ENCODE measurements around the gene GUCY2D. TPM values are rescaled to one million over a fixed set of nuclear protein-coding genes. Genes with fewer than 3 reads are reported as not detected.

Gene GUCY2D
- total RNA-seq, 4 donors from 2014 or later = not detected

- H3K27me3 ChIP-seq = peaks cover 5% of the 10 kb centered on the region
- no peaks in the 10 kb centered on the region for H3K36me3 ChIP-seq
- no peak for ATAC-seq
- H3K4me1 ChIP-seq = no peaks in the 10 kb centered on the region
- no peak overlapping the region for H3K4me3 ChIP-seq
- no peak overlapping the region for H3K27ac ChIP-seq
- peaks cover 0 to 17% (median 0%) of the 10 kb centered on the region in 3 donors for H3K9me3 ChIP-seq
- TF ChIP-seq POLR2AphosphoS5 (IDR thresholded peaks at IDR 0.05) (no peak), POLR2A (IDR thresholded peaks at IDR 0.05) (no peak), CTCF (IDR thresholded peaks at IDR 0.05) (no peak), EP300 (IDR thresholded peaks at IDR 0.05) (no peak)
Measured at GRCh38 chr17:7974638-7975131, 27.7 kb upstream of the GUCY2D start.

DNA sequence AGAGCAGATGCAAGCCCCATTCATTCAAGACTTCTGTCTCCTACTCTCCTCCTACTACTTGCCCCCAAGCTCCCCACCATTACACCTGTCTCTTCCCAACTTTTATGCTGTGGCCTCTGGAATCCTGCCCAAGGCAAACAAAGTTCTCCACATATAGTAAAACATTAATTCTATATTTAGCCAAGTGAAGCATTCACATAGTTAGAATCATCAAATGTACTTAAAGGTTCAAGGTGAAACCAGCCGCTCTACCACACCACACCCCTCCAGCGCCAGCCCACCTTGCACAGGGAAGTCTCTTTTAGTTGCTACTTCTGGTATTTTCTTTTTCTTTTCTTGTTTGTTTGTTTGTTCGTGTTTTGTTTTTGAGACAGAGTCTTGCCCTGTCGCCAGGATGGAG, 25.4 kb upstream of the GUCY2D start:
- no peak for TF ChIP-seq CTCF (IDR thresholded peaks at IDR 0.05)
- no peak for TF ChIP-seq EP300 (IDR thresholded peaks at IDR 0.05)
- no peak for TF ChIP-seq POLR2A (IDR thresholded peaks at IDR 0.05)
- no peak for TF ChIP-seq POLR2AphosphoS5 (IDR thresholded peaks at IDR 0.05)
- peaks cover 0 to 17% (median 0%) of the 10 kb centered on the region in 3 donors for H3K9me3 ChIP-seq
- WGBS, 2 donors (ENCODE audit: low coverage in 1 of 2) = 93% methylated on average over 3 of the region's 4 CpGs; no CpG with 5 or more reads in 1 of the 2 donors

GRCh38 chr17:7977805-7978204, 24.6 kb upstream of the GUCY2D start:
- no peak for TF ChIP-seq EP300 (IDR thresholded peaks at IDR 0.05)
- no peak for TF ChIP-seq POLR2AphosphoS5 (IDR thresholded peaks at IDR 0.05)
- no peak for TF ChIP-seq POLR2A (IDR thresholded peaks at IDR 0.05)
- TF ChIP-seq CTCF (IDR thresholded peaks at IDR 0.05) = no peak
- H3K4me3 ChIP-seq = no peak overlapping the region
- no peaks in the 10 kb centered on the region for H3K36me3 ChIP-seq
- 50 to 86% methylated on average over 1 to 5 of the region's 5 CpGs for WGBS, 2 donors (ENCODE audit: low coverage in 1 of 2)
- no peak overlapping the region for H3K27ac ChIP-seq
- no peak for ATAC-seq
- peaks cover 0 to 17% (median 0%) of the 10 kb centered on the region in 3 donors for H3K9me3 ChIP-seq
- H3K4me1 ChIP-seq = no peaks in the 10 kb centered on the region
- H3K27me3 ChIP-seq = peaks cover 19% of the 10 kb centered on the region

More for the DNA sequence above, 25.4 kb upstream of the GUCY2D start:
- Histone ChIP-seq H3K4me3 (no peak overlapping the region), H3K27me3 (peaks cover 11% of the 10 kb centered on the region), H3K4me1 (no peaks in the 10 kb centered on the region), H3K27ac (no peak overlapping the region), H3K36me3 (no peaks in the 10 kb centered on the region)
- ATAC-seq = no peak

DNA sequence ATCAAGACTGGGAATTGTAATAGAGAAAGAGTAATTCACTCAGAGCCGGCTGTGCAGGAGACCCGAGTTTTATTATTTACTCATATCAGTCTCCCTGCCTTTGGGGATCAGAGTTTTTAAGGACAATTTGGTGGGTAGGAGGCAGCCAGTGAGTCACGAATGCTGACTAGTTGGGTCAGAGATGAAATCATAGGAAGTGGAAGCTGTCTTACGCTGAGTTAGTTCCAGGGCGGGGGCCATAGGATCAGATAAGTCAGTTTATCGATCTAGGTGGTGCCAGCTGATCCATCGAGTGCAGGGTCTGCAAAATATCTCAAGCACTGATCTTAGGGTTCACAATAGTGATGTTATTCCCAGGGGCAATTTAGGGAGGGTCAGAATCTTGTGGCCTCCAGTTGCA, 20.2 kb upstream of the GUCY2D start:
- WGBS, 2 donors (ENCODE audit: low coverage in 1 of 2) = 58 to 82% methylated on average over 5 to 7 of the region's 7 CpGs
- H3K27me3 ChIP-seq = peaks cover 37% of the 10 kb centered on the region
- ATAC-seq = no peak

More for the DNA sequence above, 20.2 kb upstream of the GUCY2D start:
- no peaks in the 10 kb centered on the region for H3K4me1 ChIP-seq
- TF ChIP-seq CTCF (IDR thresholded peaks at IDR 0.05) = no peak
- no peak for TF ChIP-seq POLR2AphosphoS5 (IDR thresholded peaks at IDR 0.05)
- TF ChIP-seq POLR2A (IDR thresholded peaks at IDR 0.05) = no peak
- TF ChIP-seq EP300 (IDR thresholded peaks at IDR 0.05) = no peak
- H3K36me3 ChIP-seq = no peaks in the 10 kb centered on the region
- H3K27ac ChIP-seq = no peak overlapping the region
- H3K4me3 ChIP-seq = no peak overlapping the region
- H3K9me3 ChIP-seq = no peaks in the 10 kb centered on the region
